B cell (primary cell): ENCODE data around the gene STRADA.

ENCODE experiments used
- CTCF ChIP-seq: fragments of 200-600 bp; IDR thresholded peaks from one replicate; pipeline ENCODE4 v1.8.0; 2022; ENCODE audit warnings: antibody characterized with exemption, mild to moderate bottlenecking
- EZH2 ChIP-seq: IDR thresholded peaks from 2 replicates; pipeline ENCODE4 v1.6.1; 2012; ENCODE audit warnings: borderline replicate concordance, low read depth, mild to moderate bottlenecking, moderate library complexity, low read length; ENCODE audit not compliant: insufficient read depth, poor library complexity, severe bottlenecking

GRCh38 chr17:63786117-63786516 is 44.5 kb upstream of the STRADA start:
- TF ChIP-seq CTCF: no peak
- no peak for TF ChIP-seq EZH2
